H1 (cell line): Measurements from ENCODE around the gene DNAJC6. TPM values are rescaled to one million over a fixed set of nuclear protein-coding genes. Genes with fewer than 3 reads are reported as not detected.

Experiments used
- CTCF ChIA-PET: fragments of 300-600 bp; sonication (Branson Sonifier 250); formaldehyde crosslinking; loops from one replicate; lab custom pipeline; 2021; ENCODE audit not compliant: partially characterized antibody; lab: Charles Lee
- POLR2A ChIA-PET: fragments of 300-600 bp; sonication (Branson Sonifier 250); formaldehyde crosslinking; loops from one replicate; lab custom pipeline; 2021; ENCODE audit warnings: inconsistent platforms; ENCODE audit not compliant: partially characterized antibody; lab: Charles Lee
- DNase-seq, 2 experiments: peaks; one replicate each; pipeline versions ENCODE4 v3.0.0 to v3.0.0-alpha.2; 2010 to 2022; ENCODE audit warnings: low spot score in 2 of 2, low read depth in 1 of 2, mixed read lengths in 1 of 2
- FAIRE-seq: peaks from 2 replicates; lab custom pipeline; 2011; peaks lifted over from hg19 to GRCh38; lab: Jason Lieb, UNC
- H2AFZ ChIP-seq: 2 replicates; pipeline ENCODE4 v1.8.1; 2012; ENCODE audit warnings: low read length, inconsistent platforms
- H2AK5ac ChIP-seq: 2 replicates; pipeline ENCODE4 v1.6.1; 2013; ENCODE audit warnings: low read depth, low read length
- H2BK120ac ChIP-seq: replicated peaks from 2 replicates; pipeline ENCODE3; 2013; ENCODE audit warnings: low read depth, low read length, inconsistent platforms
- H2BK12ac ChIP-seq: 2 replicates; pipeline ENCODE4 v1.6.1; 2013; ENCODE audit warnings: low read depth, low read length
- H2BK15ac ChIP-seq: 2 replicates; pipeline ENCODE4 v1.6.1; 2013; ENCODE audit warnings: low read length
- H2BK20ac ChIP-seq: 2 replicates; pipeline ENCODE4 v1.6.1; 2013; ENCODE audit warnings: low read length
- H2BK5ac ChIP-seq: 2 replicates; pipeline ENCODE4 v1.6.1; 2013; ENCODE audit warnings: low read depth, low read length
- H3K14ac ChIP-seq: 2 replicates; pipeline ENCODE4 v1.6.1; 2013; ENCODE audit warnings: inconsistent platforms; ENCODE audit not compliant: insufficient read length
- H3K18ac ChIP-seq: 2 replicates; pipeline ENCODE4 v1.6.1; 2013; ENCODE audit warnings: low read length; ENCODE audit errors: extremely low read depth
- H3K23ac ChIP-seq: 2 replicates; pipeline ENCODE4 v1.6.1; 2013; ENCODE audit warnings: inconsistent platforms; ENCODE audit not compliant: insufficient read length
- H3K23me2 ChIP-seq: 2 replicates; pipeline ENCODE4 v1.6.1; 2013; ENCODE audit warnings: low read depth, low read length
- H3K27ac ChIP-seq: 2 replicates; pipeline ENCODE4 v1.6.1; 2011; ENCODE audit warnings: low read depth, low read length, inconsistent platforms
- H3K27me3 ChIP-seq, 4 experiments: replicated peaks in 1 of 4; 1 replicate in 1 of 4; 2 replicates in 3 of 4; pipeline versions ENCODE4 v1.6.1 to v1.8.1; 2011 to 2013; ENCODE audit warnings: low read length in 3 of 4, mild to moderate bottlenecking in 3 of 4, inconsistent platforms in 2 of 4, mixed read lengths in 2 of 4, moderate library complexity in 1 of 4; ENCODE audit not compliant: control insufficient read depth in 3 of 4, insufficient read depth in 3 of 4; ENCODE audit errors: extremely low read depth in 1 of 4
- H3K36me3 ChIP-seq, 4 experiments: 2 replicates each; pipeline versions ENCODE4 v1.6.1 to v1.8.1; 2011 to 2013; ENCODE audit warnings: mild to moderate bottlenecking in 4 of 4, low read length in 3 of 4, moderate library complexity in 2 of 4, control low read depth in 1 of 4, inconsistent platforms in 1 of 4; ENCODE audit not compliant: insufficient read depth in 4 of 4, control insufficient read depth in 2 of 4
- H3K4ac ChIP-seq: replicated peaks from 2 replicates; pipeline ENCODE3; 2013; ENCODE audit warnings: low read length, low read depth, mixed read lengths, inconsistent platforms; ENCODE audit not compliant: insufficient read length
- H3K4me1 ChIP-seq, 4 experiments: replicated peaks in 1 of 4; 1 replicate in 1 of 4; 2 replicates in 3 of 4; pipeline versions ENCODE4 v1.6.1 to v1.8.1; 2011 to 2013; ENCODE audit warnings: low read length in 3 of 4, inconsistent platforms in 2 of 4, mixed read lengths in 1 of 4; ENCODE audit not compliant: insufficient read depth in 4 of 4, control insufficient read depth in 3 of 4
- H3K4me2 ChIP-seq, 2 experiments: 2 replicates each; pipeline versions ENCODE4 v1.6.1 to v1.8.1; 2011 to 2013; ENCODE audit warnings: low read depth in 2 of 2, low read length in 2 of 2, control low read depth in 1 of 2, inconsistent platforms in 1 of 2, mild to moderate bottlenecking in 1 of 2; ENCODE audit not compliant: insufficient read depth in 1 of 2
- H3K4me3 ChIP-seq, 4 experiments: fragments of 200-600, 300-600 bp in 1 of 4; sonication (generic), shearing (Covaris generic), sonication (Bioruptor Twin) in 1 of 4; 2 replicates each; pipeline versions ENCODE4 v1.5.1 to v1.8.1; 2011 to 2016; ENCODE audit warnings: low read length in 4 of 4, low read depth in 3 of 4, control low read depth in 2 of 4, inconsistent platforms in 2 of 4, mild to moderate bottlenecking in 2 of 4, mixed read lengths in 1 of 4, moderate library complexity in 1 of 4; ENCODE audit not compliant: insufficient read depth in 2 of 4; ENCODE audit errors: extremely low read depth in 1 of 4
- H3K56ac ChIP-seq: replicated peaks from 2 replicates; pipeline ENCODE3; 2013; ENCODE audit warnings: low read depth, mild to moderate bottlenecking, mixed read lengths, low read length, inconsistent platforms; ENCODE audit not compliant: insufficient read length
- H3K79me1 ChIP-seq: 2 replicates; pipeline ENCODE4 v1.6.1; 2013; ENCODE audit warnings: low read depth, low read length, control low read depth
- H3K79me2 ChIP-seq, 2 experiments: 2 replicates each; pipeline versions ENCODE4 v1.6.1 to v1.8.1; 2012 to 2013; ENCODE audit warnings: low read length in 2 of 2, mild to moderate bottlenecking in 2 of 2, inconsistent platforms in 1 of 2; ENCODE audit not compliant: insufficient read depth in 2 of 2, control insufficient read depth in 1 of 2
- H3K9ac ChIP-seq, 4 experiments: replicated peaks in 1 of 4; 1 replicate in 1 of 4; 2 replicates in 3 of 4; pipeline versions ENCODE4 v1.6.1 to v1.8.1; 2011 to 2013; ENCODE audit warnings: low read depth in 3 of 4, low read length in 3 of 4, control low read depth in 2 of 4, mild to moderate bottlenecking in 2 of 4, moderate library complexity in 2 of 4, inconsistent platforms in 1 of 4; ENCODE audit errors: extremely low read depth in 1 of 4
- H3K9me3 ChIP-seq, 2 experiments: 2 replicates each; pipeline versions ENCODE4 v1.6.1 to v1.8.1; 2012 to 2013; ENCODE audit warnings: mild to moderate bottlenecking in 2 of 2, moderate library complexity in 2 of 2, control low read depth in 1 of 2, inconsistent platforms in 1 of 2, low read depth in 1 of 2, low read length in 1 of 2, mixed read lengths in 1 of 2; ENCODE audit not compliant: insufficient read depth in 2 of 2
- H4K20me1 ChIP-seq, 2 experiments: replicated peaks in 1 of 2; 2 replicates each; pipeline versions ENCODE3 to v1.8.1; 2011 to 2013; ENCODE audit warnings: inconsistent platforms in 2 of 2, low read length in 2 of 2, mild to moderate bottlenecking in 1 of 2; ENCODE audit not compliant: insufficient read depth in 2 of 2, control insufficient read depth in 1 of 2
- H4K5ac ChIP-seq: 2 replicates; pipeline ENCODE4 v1.6.1; 2013; ENCODE audit warnings: low read length, low read depth, mixed read lengths, inconsistent platforms; ENCODE audit not compliant: insufficient read length
- H4K8ac ChIP-seq: 2 replicates; pipeline ENCODE4 v1.8.0; 2013; ENCODE audit warnings: mild to moderate bottlenecking, moderate library complexity, low read length, inconsistent platforms; ENCODE audit not compliant: insufficient read depth; ENCODE audit errors: extremely low read depth
- H4K91ac ChIP-seq: replicated peaks from 2 replicates; pipeline ENCODE3; 2013; ENCODE audit warnings: low read length, mixed read lengths, inconsistent platforms; ENCODE audit not compliant: insufficient read length
- ATF3 ChIP-seq: IDR thresholded peaks from 2 replicates; pipeline ENCODE4 v1.6.1; 2011; ENCODE audit warnings: low read depth, mild to moderate bottlenecking, low read length; ENCODE audit not compliant: insufficient read depth
- TCF12 ChIP-seq: IDR thresholded peaks from 2 replicates; pipeline ENCODE4 v1.6.1; 2011; ENCODE audit warnings: low read depth, mild to moderate bottlenecking, low read length
- WGBS, 2 experiments: shearing (Covaris generic) in 1 of 2; methylation state at CpG; one replicate each; pipeline versions ENCODE4 v1.1.6 to v1.1.7; 2013 to 2015; ENCODE audit warnings: low lambda C conversion rate in 2 of 2, mixed read lengths in 2 of 2, inconsistent platforms in 1 of 2, low coverage in 1 of 2, missing lambda C conversion rate in 1 of 2; ENCODE audit not compliant: insufficient replicate concordance in 2 of 2, insufficient coverage in 1 of 2, insufficient read length in 1 of 2; ENCODE audit errors: extremely low coverage in 1 of 2, missing lambda C conversion rate in 1 of 2; 5-methylcytosine and 5-hydroxymethylcytosine counted together
- polyA plus RNA-seq, 7 experiments: library from polyadenylated mRNA; depleted of rRNA in 3 of 7; stranded (reverse) in 5 of 7; unstranded in 2 of 7; fragments of >200 nt in 5 of 7; fragments of 200-250 nt in 2 of 7; gene quantifications; 1 replicate in 5 of 7; 2 replicates in 1 of 7; 4 replicates in 1 of 7; pipeline versions ENCODE4 v1.2.1 to v1.2.3, GENCODE V29; 2011 to 2013; ENCODE audit warnings: missing spikeins in 2 of 7, mixed read lengths in 2 of 7
- total RNA-seq: library from RNA; stranded (reverse); fragmentation: NEBNext Ultra II Directional; extraction: Animal tissue kit (Norgen Biotek cat#: 25700); gene quantifications from 2 replicates; pipeline ENCODE4 v1.2.1, GENCODE V29; 2021
- TF ChIP-seq, protein P1 (sequence below): IDR thresholded peaks from 2 replicates; pipeline ENCODE4 v1.6.1; 2011; ENCODE audit warnings: low read length, improper control_type of control experiment

Gene DNAJC6
- total and polyA plus RNA-seq, 2 of the 8 experiments (the other 6 are each of a cell fraction or from before 2014, with no cell fraction given) = 1.6 to 3.0 TPM

DNA sequence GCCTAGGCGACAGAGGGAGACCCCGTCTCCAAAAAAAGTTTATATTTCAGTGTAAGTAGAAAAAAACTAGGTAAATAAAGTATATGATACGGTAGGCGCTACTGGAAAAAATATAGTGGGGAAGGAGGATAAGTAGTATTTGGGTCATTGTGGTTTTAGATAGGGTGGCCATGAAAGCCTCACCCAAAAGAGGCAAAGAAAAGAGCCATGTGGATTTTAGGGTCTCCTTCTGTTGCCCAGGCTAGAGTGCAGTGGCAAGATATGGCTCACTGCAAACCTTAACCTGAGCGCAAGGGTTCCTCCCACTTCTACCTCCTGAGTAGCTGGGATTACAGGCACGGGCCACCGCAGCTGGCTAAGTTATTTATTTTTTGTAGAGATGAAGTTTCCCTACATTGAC, 128.3 kb downstream of the DNAJC6 start:
- FAIRE-seq = no peak
- H3K23me2 ChIP-seq = peaks cover 1% of the 10 kb centered on the region; the same call in 1 of the 2 replicates
- H3K14ac ChIP-seq = no peak overlapping the region
- H3K4ac ChIP-seq = no peak overlapping the region
- H3K79me2 ChIP-seq = no peaks in the 10 kb centered on the region
- DNase-seq = no peak
- H2AFZ ChIP-seq = no peak overlapping the region
- H3K9me3 ChIP-seq = peaks cover 0 to 6% of the 10 kb centered on the region in 2 experiments; a peak in 1 of 4 replicates
- no peak overlapping the region for H3K9ac ChIP-seq
- no peak overlapping the region for H3K23ac ChIP-seq
- H2BK5ac ChIP-seq = no peak overlapping the region
- H3K27me3 ChIP-seq = no peaks in the 10 kb centered on the region
- no peak overlapping the region for H3K27ac ChIP-seq
- no peak overlapping the region for H3K4me2 ChIP-seq
- WGBS, 2 experiments = 91 to 100% methylated on average over 2 to 7 of the region's 7 CpGs
- H3K4me1 ChIP-seq = peaks cover 0 to 15% (median 6%) of the 10 kb centered on the region in 4 experiments; a peak in 4 of 7 replicates
- no peak overlapping the region for H2AK5ac ChIP-seq
- no peak overlapping the region for H4K91ac ChIP-seq
- ChIA-PET CTCF (interaction anchor here (0.6 to 5.0 kb wide), 6 partner anchors 12 to 391 kb away, joined by 3 to 27 read pairs (median 6); no protein-coding TSS in a partner anchor), POLR2A (interaction anchor here (0.7 to 1.3 kb wide), 3 partner anchors 9 to 20 kb away, joined by 3 read pairs; no protein-coding TSS in a partner anchor)
- no peak overlapping the region for H4K8ac ChIP-seq
- no peaks in the 10 kb centered on the region for H4K20me1 ChIP-seq
- no peak overlapping the region for H2BK120ac ChIP-seq
- H2BK15ac ChIP-seq = no peak overlapping the region
- no peak overlapping the region for H3K56ac ChIP-seq
- H3K79me1 ChIP-seq = no peaks in the 10 kb centered on the region
- TF ChIP-seq TCF12 (no peak), ATF3 (no peak)
- TF ChIP-seq, protein P1, sequence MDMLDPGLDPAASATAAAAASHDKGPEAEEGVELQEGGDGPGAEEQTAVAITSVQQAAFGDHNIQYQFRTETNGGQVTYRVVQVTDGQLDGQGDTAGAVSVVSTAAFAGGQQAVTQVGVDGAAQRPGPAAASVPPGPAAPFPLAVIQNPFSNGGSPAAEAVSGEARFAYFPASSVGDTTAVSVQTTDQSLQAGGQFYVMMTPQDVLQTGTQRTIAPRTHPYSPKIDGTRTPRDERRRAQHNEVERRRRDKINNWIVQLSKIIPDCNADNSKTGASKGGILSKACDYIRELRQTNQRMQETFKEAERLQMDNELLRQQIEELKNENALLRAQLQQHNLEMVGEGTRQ = no peak
- H3K36me3 ChIP-seq = no peaks in the 10 kb centered on the region; a peak in 1 of 8 replicates
- no peak overlapping the region for H2BK12ac ChIP-seq
- H2BK20ac ChIP-seq = no peak overlapping the region
- no peak overlapping the region for H3K4me3 ChIP-seq
- H4K5ac ChIP-seq = no peak overlapping the region
- H3K18ac ChIP-seq = no peak overlapping the region
